Transverse colon (tissue), 4 donors: ENCODE measurements around the gene MCAM.

Source experiments
- CTCF ChIP-seq, 5 experiments: fragments of 200-600 bp in 3 of 5; fragments of 450-650 bp in 2 of 5; sonication (generic) in 3 of 5; IDR thresholded peaks; 1 replicate in 2 of 5; 2 replicates in 3 of 5; pipeline ENCODE4 v1.5.1; 2016 to 2017; ENCODE audit warnings: antibody characterized with exemption in 5 of 5, inconsistent platforms in 3 of 5, mild to moderate bottlenecking in 2 of 5, moderate library complexity in 1 of 5
- POLR2AphosphoS5 ChIP-seq, 3 donors: sonication (generic); formaldehyde crosslinking; IDR thresholded peaks; one replicate each; pipeline ENCODE4 v1.6.1; 2016; ENCODE audit warnings: antibody characterized with exemption in 3 of 3

- TF ChIP-seq CTCF (IDR thresholded peaks at IDR 0.05) (no peak), POLR2AphosphoS5 (IDR thresholded peaks at IDR 0.05) (no peak)
Observed at GRCh38 chr11:119335655-119336543, 19.0 kb upstream of the MCAM start.
